HG03469 (cell line): ENCODE measurements around the gene TAS1R3.
A peak's percentile ranks its signal among the peaks of the same experiment; 100 is the strongest.

Experiments used
- ATAC-seq: cut with Tn5 transposase; IDR thresholded peaks from one replicate; pipeline ENCODE4 v1.9.1; 2021; ENCODE audit warnings: mild to moderate bottlenecking, moderate library complexity, moderate number of reproducible peaks; ENCODE audit not compliant: unreplicated experiment

The TAS1R3 gene

GRCh38 chr1:1349256-1350012 is 18.4 kb downstream of the TAS1R3 start, which contains the start of gene DVL1:
Gene DVL1, minus strand, starts transcription at chr1:1349418. Its CDS starts 353 bp downstream, at chr1:1349065.
- ATAC-seq: peak; percentile 33

DNA sequence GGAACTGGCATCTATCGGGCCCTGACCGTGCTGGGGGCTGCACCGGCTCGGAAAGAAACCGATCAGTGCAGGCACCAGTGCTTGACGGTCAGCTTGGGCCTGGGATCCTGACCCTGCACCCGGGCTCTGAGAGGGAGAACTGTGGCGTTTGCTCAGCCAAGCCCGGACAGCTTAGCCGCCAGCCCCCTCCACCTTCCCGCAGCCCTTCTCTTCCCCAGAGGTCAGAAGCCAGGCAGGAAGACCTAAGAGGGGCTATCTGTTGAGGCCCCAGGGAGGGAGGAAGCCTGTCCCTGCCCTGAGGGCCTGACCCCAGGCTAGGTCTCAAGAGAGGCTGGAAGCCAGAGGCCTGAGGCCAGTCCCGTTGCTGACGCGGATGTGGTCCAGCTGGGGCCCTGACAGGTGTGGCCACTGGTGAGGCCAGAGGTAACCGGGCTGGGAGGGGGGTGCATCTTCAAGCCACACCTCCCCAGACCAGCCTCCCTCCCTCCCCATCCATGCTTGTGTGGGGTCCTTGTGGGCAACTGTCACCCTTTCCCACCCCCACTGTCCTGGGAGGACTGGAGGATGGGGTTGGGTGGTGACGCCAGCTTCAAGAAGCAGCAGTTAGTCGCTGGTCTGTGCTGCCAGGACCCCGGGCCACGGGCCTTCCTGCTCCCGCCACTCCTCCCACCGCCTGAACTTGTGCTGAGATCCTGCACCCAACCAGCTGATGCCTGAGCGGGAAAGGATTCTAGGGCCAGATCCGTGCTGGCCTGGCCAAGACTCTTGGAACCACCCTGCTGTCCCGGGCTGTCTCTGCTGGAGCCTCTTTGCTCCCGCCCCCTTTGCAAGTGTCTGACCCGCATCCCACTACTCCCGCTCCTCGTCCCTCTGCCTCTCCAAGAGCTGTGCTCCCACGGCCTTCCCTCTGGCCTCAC is 20.7 kb downstream of the TAS1R3 start:
- no peak for ATAC-seq

DNA sequence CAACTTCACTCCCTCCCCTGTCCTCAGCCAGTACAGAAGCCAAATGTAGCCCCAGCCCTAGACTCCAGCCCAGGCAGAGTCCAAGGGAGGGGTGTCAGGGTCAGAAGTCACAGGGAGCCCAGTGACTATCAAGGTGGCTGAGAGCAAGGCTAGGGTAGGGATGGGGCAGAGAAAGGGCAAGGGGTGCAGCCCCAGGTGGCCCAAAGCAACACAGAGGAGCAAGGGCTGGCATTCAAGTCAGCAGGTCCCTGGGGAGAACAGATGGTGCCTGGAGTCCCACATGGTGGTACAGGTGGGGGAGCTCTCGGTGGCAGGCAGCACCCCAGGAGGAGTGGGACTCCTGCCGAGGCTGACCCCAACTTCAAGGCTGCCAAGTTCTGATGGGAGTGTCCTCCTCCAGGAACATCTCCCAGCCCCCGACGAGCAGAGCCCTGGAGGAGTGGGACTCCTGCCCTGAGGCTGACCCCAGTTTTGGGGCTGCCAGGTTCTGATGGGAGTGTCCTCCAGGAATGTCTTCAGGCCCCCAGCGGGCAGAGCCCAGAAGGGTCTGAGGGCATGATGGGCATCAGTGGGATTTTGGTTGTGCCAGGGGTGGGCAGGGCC is 21.8 kb downstream of the TAS1R3 start:
- no peak for ATAC-seq

GRCh38 chr1:1353389-1354151 is 22.5 kb downstream of the TAS1R3 start:
- ATAC-seq: no peak

GRCh38 chr1:1354271-1355247 is 23.5 kb downstream of the TAS1R3 start:
- no peak for ATAC-seq

DNA sequence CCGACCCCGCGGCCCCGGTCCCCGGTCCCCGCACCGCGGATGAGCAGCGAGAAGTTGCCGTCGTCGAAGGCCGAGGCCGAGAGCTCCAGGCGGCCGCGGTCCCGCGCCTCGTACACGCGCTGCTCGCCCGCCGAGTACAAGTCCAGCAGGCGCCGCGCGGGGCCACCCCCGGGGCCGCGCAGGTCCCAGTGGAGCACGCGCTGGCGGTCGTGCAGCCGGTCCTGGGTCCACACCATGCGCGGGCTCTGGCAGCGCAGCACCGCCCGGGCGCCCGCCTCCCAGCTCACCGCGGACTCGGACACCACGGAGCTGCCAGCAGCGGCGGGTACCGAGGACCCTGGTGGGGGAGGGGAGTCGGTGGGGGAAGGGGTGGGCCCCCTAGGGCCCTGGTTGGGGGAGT is 24.3 kb downstream of the TAS1R3 start:
- no peak for ATAC-seq

GRCh38 chr1:1356166-1356795 is 25.2 kb downstream of the TAS1R3 start:
- no peak for ATAC-seq

- ATAC-seq: no peak
Observed at GRCh38 chr1:1356796-1357401, 25.8 kb downstream of the TAS1R3 start.

DNA sequence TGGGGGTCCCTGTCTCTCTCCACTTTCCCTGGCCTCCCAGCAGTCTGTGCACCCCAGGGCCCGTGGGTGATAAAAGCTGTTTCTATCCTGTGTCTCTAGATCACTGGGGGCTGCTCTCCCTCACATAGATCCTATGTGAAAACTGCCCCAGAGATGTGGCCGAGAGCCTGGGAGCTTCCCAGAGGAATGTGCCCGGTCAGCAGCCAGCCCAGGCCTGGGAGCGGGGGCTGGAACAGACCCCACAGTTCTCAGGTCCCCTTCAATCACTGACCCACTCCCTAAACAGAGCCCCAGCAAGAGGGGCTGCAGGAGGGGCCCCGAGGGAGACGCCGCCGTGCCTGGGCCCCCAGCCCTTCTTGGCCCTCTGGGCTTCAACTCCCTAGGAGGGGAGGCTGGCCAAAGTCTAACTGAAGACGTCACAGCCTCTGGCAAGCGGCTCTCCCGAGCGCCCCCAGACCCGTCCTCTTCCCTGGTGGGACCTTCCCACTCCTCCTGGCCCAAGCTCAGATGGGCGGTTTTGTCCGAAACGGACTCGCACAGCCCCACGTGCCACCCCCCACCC is 26.9 kb downstream of the TAS1R3 start:
- no peak for ATAC-seq

DNA sequence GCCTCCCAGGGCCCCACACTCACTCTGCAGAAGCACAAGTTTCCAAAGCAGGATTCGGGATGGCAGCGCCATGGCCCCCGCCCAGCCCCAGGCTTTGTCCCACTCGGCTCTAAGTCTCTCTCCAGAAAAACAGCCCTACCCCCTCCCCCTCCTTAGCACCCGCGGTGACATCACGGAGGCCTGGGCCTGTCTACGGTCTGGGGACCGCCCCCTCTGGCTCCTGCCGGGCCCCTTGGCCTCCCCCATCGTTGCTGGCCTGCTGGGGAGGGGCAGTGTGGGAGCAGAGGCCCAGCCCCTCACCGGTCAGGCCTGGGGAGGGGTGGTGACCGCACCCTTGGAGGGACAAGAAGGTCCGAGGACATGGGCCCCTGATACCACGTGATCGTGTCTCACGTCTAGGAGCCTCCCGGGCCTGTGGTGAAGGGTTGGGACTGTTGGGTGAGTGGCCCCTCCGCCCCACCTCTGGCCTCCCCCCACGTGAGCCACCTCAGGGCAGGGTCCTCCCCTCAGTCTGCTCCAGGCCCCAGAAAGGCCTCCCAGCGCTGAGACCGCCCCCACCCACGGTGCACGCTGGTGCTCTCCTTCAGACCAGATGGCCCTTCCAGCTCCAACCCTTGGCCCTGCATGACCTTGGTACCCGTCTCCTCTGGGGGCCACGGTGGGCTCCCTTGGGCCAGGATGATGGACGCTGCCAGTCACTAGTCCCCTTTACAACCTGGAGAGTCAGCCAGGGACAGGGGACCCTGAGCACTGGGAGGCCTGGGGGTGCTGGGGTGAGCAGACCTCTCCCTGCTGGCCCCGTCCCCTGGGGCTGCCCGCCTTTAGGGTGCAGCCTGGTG is 27.6 kb downstream of the TAS1R3 start, which contains the start of gene MXRA8:
Gene MXRA8 (minus strand): TSS at position 123 of the 839 bp plus-strand sequence. CDS start 51 bp downstream, at position 72.
- ATAC-seq: no peak

GRCh38 chr1:1359308-1359663 is 28.2 kb downstream of the TAS1R3 start:
- ATAC-seq: no peak

DNA sequence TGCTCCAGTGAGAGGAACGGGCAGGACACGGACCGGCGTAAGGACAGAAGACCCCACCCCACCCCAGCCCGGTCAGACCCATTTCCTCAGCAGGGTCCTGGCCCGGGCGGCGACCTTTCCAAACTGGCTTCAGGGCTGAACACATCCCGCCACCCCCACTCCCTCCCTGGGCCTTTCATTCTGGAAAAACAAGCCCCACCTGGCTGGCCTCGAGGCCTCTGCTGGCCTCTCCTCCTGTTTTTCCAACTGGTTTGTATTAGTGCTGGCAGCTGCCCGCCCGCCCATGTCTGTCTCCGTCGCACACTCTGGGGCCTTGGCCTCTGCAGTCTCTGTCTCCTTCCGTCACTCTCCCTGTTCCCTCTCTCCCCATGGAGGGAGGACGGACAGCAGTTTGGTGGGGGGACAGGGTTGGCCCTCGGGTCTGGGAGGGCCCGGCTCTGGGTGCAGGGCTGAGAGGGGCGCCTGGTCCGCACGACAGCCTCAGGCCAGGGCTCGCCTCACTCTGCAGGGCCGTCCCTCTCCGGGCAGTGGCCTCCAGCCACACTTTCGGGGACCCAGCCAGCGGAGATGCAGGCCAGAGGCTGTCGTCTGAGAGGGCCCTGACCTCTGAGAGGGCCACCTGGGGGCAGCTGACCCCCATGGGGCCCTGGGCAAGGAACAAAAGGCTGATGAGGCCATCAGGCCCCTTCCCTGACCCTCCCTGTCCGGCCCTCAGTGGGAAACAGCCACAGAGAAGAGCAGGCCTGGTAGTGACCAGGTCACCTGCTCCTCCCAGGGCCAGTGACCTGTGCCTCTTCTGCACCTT is 28.8 kb downstream of the TAS1R3 start:
- ATAC-seq: no peak

- ATAC-seq: no peak
Observed at GRCh38 chr1:1360506-1361169, 29.6 kb downstream of the TAS1R3 start.

DNA sequence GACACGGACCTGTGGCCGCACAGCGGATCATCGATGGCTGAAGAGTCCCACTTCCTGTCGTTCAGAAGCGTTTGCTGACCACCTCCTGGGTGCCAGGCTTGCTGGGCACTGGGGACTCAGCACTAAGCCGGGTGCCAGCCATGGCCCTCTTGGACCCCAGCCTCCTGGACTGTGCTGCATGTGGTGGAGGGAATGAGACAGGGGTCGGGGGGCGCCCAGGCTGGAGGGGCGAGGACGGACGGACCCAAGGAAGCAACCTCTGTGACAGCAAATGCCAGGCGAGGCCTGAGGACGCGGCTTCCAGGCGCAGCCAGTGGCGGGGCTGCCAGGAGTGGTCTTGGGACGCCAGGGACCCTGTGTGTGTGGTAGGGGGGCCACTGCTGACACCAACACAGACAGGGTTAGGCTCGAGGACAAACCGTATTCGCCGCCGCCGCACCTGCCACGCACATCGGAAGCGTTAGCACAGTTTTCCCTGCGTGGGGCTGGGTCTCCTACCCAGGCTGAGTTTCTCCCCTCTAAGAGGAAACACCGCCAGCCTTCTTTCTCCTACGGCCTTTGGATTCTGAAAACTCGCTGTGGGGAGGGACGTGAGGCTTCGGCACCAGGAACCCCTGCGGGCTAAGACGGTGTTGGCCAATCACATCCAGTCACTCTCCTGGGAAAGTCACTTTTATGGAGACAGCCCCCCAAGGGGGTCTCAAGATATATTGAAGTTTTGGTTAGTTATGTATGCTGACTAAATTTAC is 30.3 kb downstream of the TAS1R3 start:
- ATAC-seq: no peak

DNA sequence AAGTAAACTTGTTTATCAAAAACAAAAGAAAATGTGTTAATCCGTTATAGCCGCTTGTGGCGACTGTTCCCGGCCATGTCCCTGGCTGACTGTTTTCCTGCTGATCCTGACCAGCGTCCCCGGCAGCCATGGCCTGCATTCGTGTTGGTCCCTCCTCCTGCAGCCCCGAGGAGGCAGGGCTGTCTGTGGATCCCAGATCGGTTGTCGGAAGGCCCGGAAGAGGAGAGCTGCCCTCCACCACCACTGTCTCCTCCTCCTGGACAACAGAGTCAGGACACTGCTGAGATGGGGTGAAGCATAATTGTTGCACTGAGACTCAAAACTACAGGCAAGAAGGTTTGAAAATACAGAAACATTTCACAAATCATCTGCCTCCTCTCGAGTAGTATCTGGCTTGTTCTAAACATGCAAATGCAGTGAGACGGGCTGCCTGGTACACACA is 30.9 kb downstream of the TAS1R3 start:
- ATAC-seq: no peak
